GM21447 (cell line): ENCODE data around the gene EXOC6B.

ENCODE experiments used
- ATAC-seq: cut with Tn5 transposase; IDR thresholded peaks from one replicate; pipeline ENCODE4 v1.9.1; 2021; ENCODE audit not compliant: unreplicated experiment

EXOC6B gene

DNA sequence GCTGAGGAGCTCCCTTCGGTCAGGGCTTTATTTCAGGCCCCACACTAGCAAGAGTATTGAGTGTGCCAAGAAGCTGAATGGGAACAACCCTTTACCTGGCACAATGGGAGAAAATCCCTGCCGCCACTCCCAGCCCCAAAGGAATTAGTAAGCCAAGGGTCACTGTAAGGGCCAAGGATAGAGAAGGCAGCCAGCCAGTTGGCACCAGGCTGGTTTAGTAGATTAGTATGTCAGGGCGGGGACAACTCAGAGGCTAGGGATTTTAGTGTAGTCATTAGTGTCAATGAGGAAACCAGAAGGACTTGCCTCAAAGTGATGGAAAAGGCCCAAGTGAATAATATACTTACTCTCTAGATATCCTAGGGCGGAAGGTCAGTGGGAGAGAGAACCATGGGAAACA is 643.3 kb downstream of the EXOC6B start:
- no peak for ATAC-seq

DNA sequence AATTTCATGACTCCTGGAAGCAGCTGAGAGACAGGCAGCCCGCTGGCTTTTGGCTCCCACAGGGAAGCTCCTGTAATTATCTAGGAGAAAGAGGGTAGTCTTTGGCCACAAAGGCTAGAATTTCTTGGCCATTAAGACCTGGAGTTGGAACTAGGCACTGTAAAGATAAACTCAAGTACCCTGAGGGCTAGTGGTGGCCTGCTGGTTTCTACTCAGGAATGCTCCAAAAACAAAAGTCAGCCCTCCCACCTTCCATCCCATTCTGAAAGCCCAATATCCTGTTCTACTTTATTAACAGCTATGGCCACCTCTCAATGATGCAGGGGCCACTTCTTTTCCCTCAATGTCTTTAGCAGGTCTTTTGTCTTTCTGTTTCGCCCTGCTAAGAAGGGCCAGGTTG is 644.2 kb downstream of the EXOC6B start:
- no peak for ATAC-seq

DNA sequence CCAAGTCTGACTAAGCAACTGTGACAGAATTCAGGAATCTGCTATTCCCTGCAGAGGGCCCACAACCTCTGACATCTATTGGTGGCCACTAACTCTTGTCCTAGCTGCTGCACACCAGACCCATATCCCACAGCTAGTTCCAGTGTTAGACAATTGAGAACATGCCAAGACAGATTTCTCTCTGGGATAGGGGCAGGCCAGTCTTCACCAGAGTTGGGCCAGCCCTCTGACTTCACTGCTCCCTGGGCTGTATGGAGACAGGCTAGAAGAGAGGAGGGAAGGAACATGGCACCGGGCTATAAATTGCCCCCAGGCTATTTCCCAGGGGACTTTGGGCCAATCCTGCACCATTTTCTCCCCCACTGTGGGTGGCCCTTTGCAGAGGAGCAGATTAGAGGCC is 645.5 kb downstream of the EXOC6B start:
- ATAC-seq: no peak

DNA sequence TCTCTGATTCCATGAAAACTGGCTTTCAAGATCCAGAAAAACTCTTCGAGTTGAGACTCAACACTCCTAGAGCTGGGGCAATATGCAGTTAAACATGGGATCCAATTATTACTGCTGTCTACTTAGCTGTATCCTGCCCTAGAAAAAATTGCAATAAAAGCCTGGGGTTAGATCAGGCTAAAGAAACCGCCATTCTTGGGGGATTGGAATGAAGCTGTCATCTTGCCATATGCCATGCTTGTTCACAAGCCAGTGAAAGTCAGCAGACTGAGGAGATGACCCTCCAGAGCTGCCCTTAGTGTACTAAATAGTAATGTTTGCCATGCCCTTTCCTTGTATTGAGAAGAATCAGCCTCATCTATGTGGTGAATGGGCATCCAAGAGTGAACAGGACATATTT is 647.3 kb downstream of the EXOC6B start:
- no peak for ATAC-seq

DNA sequence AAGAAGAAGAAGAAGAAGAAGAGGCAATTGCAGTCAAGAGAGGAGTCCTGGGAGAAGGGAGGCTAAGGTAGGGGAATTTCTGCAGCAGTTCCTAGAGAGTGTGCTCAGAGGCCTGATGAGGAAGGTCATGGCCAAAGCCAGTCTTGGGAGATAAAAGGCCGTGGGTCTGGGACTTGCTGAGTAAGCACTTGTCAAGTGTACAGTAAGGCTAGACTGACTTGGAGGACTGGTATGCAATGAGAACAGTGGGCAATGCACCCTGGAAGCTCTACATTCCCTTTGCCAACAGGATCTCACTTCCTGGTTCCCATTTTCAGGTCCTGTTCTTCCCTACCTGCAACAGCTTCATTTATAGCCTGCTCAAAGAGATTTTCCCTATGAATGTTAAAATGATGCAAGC is 649.6 kb downstream of the EXOC6B start:
- ATAC-seq: no peak

DNA sequence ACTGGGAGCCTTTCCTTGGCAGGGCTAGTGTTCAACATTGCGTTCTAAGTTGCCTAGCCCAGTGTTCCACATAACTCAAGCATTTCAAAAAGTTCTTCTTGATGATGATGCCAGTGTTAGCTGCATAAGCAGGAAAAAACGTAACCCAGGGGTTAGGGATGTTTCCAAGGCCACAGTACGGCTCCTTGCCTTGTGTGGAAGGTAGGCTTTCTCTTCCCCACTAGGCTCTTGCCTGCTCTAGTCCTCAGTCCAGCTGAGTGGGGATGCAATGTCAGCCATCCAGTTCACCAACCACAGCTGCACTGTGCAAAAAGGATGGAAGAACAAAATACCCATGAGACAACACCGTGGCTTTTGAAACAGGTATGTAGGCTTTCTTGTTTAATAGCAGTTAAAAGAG is 650.2 kb downstream of the EXOC6B start:
- ATAC-seq: no peak

DNA sequence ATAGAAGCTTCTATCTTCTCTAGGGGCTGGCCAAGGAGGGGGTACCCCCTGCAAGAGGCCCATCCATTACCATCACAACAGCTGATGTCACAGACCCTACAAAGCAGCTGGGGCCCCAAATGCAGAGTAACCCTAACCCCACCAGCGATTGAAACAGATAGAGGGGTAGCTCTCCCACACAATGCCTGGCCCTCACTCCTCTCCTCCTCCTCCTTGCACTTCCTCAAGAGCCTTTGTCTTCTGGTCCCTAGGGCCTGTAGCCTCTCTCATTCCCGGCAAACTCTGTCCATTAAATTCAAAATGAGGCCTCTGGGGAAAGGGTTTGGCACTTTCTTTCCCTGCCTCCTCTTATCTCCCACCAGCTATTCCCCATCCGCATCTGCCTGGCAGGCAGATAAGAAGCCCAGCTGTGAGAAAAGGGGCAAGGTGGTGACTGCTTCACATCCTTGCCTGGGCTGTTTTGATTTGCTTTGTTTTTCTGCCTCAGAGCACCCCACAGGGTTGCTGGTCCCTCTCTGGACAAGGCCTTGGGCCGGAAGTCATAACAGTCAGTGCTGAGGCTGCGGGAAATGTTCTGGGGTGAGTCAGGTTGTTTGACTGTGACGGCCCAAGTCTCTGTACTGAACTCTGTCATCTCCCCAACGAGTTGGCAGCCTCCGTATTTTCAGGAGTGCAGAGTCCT is 652.1 kb downstream of the EXOC6B start:
- ATAC-seq: no peak

DNA sequence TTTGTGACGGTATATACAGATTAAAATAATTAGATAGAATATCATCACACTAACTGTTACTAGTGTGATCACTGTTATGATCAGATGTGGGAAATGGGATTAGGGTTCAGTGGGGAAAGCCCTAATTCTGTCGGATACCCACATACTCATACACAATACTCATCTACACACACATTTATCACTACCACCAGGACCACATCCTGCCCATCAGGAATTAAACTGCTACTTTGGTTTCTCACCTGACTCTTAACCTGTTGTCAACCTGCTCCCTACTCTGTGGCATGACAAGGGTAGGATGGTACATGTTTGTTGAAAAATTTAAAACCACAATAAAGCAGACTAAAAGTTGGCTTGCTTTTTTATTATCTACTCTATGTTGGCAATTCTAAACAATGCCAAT is 653.4 kb downstream of the EXOC6B start:
- no peak for ATAC-seq

DNA sequence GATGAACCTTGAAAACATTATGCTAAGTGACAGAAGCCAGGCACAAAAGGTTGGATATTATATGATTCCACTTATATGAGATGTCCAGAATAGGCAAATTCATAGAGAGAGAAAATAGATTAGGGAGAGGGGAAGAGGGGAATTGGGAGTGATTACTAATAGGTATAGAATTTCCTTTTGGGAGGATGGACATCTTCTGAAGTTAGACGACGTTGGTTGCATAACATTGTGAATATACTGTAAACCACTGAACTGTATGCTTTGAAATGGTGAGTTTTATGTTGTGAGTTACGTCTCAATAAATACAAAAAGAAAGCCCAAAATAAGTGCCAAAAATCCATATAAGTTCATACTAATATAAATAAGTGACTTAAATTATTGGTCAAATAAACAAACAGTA is 659.6 kb downstream of the EXOC6B start:
- ATAC-seq: no peak

DNA sequence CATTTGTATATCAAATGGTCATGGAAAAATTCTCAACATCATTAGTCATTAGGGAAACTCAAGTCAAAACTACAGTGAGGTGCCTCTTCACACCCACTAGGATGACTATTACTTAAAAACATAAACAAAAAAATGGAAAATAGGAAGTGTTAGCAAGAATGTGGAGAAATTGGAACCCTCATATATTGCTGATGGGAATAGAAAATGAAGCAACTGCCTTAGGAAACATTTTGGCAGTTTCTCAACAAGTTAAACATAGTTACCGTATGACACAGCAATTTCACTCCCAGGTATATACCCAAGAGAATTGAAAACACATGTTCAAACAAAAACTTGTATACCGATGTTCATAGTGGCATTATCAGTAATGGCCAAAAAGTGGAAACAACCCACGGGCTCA is 660.0 kb downstream of the EXOC6B start:
- ATAC-seq: no peak

DNA sequence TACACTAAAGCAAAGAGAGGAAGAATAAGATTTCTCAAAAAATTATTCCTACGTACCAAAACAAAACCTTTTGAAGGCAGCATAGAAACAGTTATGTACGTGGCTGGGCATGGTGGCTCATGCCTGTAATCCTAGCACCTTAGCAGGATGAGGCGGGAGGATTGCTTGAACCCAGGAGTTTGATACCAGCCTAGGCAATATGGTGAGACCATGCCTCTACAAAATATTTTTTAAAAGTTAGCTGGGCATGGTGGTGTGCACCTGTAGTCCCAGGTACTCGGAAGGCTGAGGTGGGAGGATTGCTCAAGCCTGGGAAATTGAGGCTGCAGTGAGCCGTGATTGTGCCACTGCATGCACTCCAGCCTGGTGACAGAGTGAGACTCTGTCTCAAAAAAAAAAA is 663.3 kb downstream of the EXOC6B start:
- no peak for ATAC-seq

DNA sequence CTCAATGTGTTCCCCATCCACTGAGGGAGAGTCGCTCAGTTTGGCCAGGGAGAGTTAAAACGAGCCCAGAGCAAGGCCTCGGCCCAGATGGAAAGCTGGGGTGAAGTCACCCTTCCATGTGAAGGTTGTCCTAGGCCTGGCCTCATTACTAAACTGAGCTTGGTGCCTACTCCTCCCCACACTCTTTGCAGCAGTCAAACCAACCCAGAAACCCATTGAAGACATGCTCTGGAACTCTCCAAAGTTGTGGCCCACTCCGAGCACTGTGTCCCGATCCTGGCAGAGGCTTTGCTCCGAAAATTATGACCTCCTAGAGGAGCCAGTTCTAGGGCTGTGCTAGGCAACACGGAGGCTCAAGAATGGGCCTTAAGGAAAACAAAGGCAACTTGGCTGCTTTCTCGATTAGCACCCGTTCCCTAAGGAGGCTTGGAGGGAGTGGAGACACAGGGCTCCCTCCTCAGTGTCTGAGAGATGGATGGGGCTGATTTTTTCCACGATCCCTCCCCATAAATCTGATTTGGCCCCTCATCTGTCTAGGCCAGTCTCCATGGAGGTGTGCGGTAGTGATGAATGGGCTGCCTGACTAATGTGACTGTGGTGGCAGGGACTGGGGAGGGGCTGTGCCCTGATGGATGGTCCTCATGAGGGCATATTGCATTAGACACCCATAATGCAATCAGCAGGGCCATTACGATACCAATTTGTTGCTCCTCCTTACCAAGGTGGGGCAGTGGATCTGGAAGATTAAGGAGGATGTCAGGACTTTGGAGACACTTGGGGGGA is 666.4 kb downstream of the EXOC6B start:
- ATAC-seq: no peak

DNA sequence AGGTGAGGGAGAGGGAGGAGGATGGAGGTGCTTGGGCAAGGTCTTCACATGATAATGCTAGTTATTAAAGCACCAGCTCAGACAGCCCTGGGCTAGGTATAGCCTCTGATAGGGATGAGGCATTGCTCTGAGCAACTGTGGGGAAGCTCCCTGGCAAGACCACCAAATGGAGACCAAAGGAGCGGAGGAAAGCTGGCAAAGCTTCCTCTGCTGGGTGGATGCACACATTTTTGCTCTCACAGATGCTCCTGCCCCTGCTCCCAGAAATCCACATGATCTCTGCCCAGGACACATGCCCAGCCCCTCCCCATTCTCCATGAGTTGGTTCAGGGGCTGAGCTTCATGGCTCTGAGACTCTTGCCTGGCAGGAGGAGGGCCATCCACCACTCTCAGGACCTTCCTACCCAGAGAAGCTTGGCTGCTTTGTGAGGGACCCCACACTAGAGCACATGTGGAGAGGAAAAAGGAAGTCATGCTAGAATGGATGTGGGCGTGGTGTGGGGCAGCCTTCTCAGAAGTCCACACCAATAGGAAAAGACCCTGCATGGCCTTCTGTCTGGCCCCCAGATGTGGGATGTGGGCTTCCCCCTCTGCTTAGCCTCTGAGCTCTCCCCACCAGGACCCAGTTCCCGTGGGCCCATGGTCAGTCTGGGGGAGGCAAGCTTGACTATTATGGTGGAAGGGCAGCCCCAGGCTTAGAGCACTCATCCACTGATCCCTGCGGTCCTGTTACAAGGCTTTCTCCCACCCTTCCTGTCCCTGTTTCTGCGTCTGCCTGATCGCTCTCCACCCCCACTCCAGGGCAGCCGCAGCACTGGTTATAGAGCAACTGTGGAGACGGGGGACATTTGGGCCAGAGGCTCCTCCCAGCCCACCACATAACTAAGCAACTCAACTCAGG is 667.7 kb downstream of the EXOC6B start:
- no peak for ATAC-seq

DNA sequence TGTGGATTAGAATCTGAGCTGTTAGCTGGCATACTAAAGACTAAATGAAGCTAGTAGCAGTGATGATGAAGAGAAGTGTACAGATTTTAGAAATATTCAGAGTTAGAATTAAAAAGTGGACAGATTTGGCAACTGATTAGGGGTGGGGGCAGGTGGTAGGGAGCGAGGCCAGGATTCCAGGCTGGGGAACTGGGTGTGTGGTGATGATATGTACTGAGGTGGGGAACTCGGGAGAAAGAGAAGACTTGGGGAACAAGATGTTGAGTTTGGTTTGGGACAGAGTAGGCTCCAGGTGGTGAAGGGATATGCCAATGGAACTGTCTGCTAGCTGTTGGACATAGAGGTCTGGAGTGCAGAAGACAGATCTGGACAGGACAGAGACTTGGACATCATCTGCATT is 669.0 kb downstream of the EXOC6B start:
- ATAC-seq: no peak

DNA sequence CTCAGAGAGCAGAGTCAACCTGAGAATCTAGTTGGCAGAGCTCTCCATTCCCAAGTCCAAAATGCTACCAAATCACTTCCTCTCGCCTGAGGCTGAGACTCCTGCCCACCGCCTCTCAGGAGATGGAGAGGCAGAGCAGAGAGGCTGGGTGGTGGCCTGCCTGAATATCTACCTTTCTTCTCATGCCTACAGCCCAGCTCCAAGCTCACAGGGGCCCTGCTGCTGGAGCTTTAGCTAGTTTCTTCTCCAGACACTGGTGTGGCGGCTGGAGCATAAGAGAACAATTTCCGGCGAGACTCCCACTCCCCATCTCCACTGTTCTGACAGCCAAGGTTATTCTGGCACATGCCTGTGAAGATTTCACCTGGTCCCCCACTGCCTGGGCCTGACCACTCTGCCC is 670.1 kb downstream of the EXOC6B start:
- no peak for ATAC-seq

DNA sequence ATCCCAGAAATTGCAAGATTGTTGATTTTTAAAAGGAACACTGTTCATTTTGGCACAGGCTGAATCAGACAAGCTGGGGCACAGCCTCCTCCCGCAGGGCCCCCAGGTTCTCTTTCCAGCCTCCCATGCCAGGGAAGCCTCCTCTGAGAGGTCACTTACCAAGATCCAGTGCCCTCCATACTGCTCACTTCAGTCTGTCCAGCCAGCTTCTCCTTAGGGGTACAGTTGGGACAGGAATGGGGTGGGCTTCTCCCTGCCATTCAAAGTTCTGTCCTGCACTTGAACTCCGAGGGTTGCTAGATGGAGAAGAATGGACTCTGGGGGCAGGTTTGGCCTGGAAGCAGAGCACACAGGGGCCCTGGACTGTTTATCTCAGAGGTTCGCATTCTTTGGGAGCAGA is 670.7 kb downstream of the EXOC6B start:
- no peak for ATAC-seq

DNA sequence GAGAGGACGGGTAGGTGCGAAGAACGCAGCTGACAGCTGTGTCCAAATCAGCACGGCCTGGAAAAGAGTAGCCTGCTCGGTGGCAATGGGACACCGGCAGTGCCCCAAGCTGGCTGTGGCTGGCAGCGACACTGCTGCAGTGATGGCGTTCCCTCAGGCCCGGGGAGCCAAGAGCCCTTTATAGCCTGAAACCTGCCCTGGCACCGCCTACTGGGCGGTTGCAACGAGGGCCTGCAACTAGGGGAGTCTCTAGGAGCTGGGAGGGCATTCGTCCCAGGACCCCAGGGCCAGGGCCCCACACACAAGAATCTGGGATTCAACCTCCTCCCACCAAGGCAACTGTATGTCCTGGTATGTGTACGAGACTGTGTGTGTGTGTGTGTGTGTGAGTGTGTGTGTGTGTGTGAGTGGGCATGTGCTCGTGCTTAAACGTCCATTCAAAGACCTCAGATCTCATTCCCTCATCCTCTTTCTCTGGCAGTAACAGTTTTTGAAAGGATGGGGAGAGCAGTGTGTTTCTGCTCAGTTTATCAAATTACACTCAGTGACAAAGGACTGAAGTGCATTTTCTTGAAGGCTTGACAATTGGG is 671.4 kb downstream of the EXOC6B start:
- no peak for ATAC-seq

DNA sequence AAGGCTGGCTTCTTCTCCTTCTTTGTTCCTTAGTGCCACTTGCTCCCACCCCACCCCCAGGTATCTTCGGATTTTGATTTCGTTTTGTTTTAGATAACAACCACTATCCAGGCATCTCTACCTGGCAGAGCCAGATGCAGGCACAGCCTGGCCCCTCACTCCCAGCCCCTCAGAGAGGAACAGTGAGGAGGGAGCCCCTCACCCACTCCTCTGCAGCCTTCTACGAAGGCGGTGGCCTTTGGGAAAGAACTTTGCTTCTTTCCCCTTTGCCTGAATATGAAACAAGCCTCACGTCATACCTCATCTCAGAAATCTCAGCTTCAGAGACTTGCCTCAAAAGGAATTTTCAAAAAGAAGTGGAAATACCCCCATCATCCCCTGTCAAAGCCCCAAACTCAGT is 671.9 kb downstream of the EXOC6B start:
- no peak for ATAC-seq

DNA sequence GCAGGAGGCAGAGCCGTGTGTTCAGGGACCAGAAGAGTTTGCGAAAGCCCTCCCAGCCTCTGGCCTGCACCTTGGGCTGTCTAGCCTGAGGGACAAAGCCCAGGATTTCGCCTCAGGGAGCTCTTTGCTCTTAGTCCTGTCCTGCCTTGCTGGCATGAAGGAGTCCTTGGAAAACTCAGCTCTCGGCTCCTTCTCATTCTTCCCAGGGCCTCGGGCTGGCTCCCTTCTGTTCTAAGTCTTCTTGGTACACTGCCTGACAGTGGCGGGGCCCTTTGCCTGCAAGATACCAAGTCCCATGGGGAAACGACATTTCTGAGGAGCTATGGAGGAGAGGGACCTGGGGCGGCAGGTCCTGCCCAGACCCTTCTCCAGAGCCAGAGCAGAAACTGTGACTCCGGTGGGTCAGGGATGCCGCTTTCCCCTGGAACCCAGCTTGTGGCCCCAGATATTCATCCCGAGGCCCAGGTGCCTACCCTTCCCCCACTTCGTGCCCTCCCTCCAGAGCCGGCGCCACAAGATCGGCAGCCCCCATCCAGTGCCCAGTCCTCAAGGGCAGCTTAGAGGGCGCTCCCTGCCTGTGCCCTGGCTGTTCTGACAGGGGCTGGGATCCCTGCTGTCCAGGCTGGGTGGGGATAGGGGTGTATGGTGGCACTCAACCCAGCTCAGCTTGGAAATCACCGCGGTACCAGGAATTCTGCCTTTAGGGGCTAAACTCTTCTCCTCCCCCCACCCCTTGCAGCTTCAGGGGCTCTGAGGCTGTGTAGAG is 672.6 kb downstream of the EXOC6B start:
- no peak for ATAC-seq

DNA sequence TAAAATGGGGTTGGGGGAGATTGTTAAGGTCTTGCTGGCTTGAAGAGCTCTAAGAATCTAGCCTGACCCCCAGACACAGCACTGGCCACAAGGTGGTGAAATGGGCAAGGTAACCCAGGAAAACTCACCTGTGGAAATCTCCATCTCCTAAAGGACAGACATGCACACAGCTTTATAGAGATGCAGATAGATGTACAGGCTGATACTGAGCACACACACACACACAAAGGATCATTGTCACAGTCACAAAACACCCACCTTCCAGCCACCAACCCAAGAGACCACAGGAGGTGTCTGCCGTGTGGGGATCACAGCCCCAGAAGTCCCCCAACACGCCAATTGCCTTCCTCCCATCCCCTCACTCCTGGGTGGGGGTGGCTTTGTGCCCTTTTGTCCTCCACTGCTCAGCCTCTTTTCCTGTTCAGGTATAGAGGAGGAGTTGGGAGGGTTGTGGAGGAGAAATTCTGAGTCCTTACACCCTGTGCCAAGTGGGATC is 674.9 kb downstream of the EXOC6B start:
- ATAC-seq: no peak
